MM.1S (cell line): ENCODE results near the gene CHTF18.

Source experiments
- DNase-seq: peaks from one replicate; pipeline ENCODE4 v3.0.0-alpha.2; 2015
- H2AFZ ChIP-seq: fragments of 300-600 bp; sonication (generic); 2 replicates; pipeline ENCODE4 v1.6.0; 2016; ENCODE audit warnings: antibody characterized with exemption, low read length
- H3F3A ChIP-seq: fragments of 300-600 bp; sonication (generic); 2 replicates; pipeline ENCODE4 v1.6.1; 2016; ENCODE audit warnings: mild to moderate bottlenecking, antibody characterized with exemption, low read length, moderate library complexity, mixed read lengths; ENCODE audit not compliant: insufficient read depth
- H3K27ac ChIP-seq: fragments of 300-600 bp; sonication (generic); 2 replicates; pipeline ENCODE4 v1.5.1; 2016; ENCODE audit warnings: mild to moderate bottlenecking, low read length
- H3K27me3 ChIP-seq: fragments of 300-600 bp; sonication (generic); replicated peaks from 2 replicates; pipeline ENCODE4 v1.6.0; 2016; ENCODE audit warnings: low read length; ENCODE audit not compliant: insufficient read depth
- H3K36me3 ChIP-seq: fragments of 300-600 bp; sonication (generic); replicated peaks from 2 replicates; pipeline ENCODE4 v1.6.1; 2016; ENCODE audit warnings: mild to moderate bottlenecking, low read length, mixed read lengths; ENCODE audit not compliant: insufficient read depth
- H3K4me1 ChIP-seq: fragments of 300-600 bp; sonication (generic); 2 replicates; pipeline ENCODE4 v1.6.1; 2016; ENCODE audit warnings: low read length, mixed read lengths
- H3K4me2 ChIP-seq: fragments of 300-600 bp; sonication (generic); 2 replicates; pipeline ENCODE4 v1.6.0; 2016; ENCODE audit warnings: low read depth, low read length
- H3K4me3 ChIP-seq: fragments of 300-600 bp; sonication (generic); 2 replicates; pipeline ENCODE4 v1.5.1; 2016; ENCODE audit warnings: low read length, mixed read lengths
- H3K79me2 ChIP-seq: fragments of 300-600 bp; sonication (generic); 2 replicates; pipeline ENCODE4 v1.6.1; 2016; ENCODE audit warnings: mixed run types, low read length, mixed read lengths
- H3K9ac ChIP-seq: fragments of 300-600 bp; sonication (generic); 2 replicates; pipeline ENCODE4 v1.6.1; 2016; ENCODE audit warnings: low read length, mixed read lengths
- H3K9me2 ChIP-seq: fragments of 300-600 bp; sonication (generic); replicated peaks from 2 replicates; pipeline ENCODE4 v1.6.1; 2016; ENCODE audit warnings: mild to moderate bottlenecking, low read length, mixed read lengths; ENCODE audit not compliant: insufficient read depth
- H3K9me3 ChIP-seq: fragments of 300-600 bp; sonication (generic); replicated peaks from 2 replicates; pipeline ENCODE4 v1.6.1; 2016; ENCODE audit warnings: mild to moderate bottlenecking, low read length, mixed read lengths; ENCODE audit not compliant: insufficient read depth
- H4K20me1 ChIP-seq: fragments of 300-600 bp; sonication (generic); 2 replicates; pipeline ENCODE4 v1.6.1; 2016; ENCODE audit warnings: mild to moderate bottlenecking, low read length, moderate library complexity, mixed read lengths; ENCODE audit not compliant: insufficient read depth
- EZH2 ChIP-seq: fragments of 300-600 bp; sonication (generic); optimal IDR thresholded peaks from 2 replicates; pipeline ENCODE3; 2017; ENCODE audit warnings: low read depth, mild to moderate bottlenecking, antibody characterized with exemption, low read length, mixed read lengths
- EZH2phosphoT487 ChIP-seq: fragments of 300-600 bp; sonication (generic); IDR thresholded peaks from 2 replicates; pipeline ENCODE4 v1.6.1; 2018; ENCODE audit warnings: antibody characterized with exemption, low read length
- TF ChIP-seq, protein P1 (sequence below): fragments of 300-600 bp; sonication (generic); IDR thresholded peaks from 2 replicates; pipeline ENCODE4 v1.5.1; 2016; ENCODE audit warnings: antibody characterized with exemption, low read length, mixed read lengths

The CHTF18 gene

DNA sequence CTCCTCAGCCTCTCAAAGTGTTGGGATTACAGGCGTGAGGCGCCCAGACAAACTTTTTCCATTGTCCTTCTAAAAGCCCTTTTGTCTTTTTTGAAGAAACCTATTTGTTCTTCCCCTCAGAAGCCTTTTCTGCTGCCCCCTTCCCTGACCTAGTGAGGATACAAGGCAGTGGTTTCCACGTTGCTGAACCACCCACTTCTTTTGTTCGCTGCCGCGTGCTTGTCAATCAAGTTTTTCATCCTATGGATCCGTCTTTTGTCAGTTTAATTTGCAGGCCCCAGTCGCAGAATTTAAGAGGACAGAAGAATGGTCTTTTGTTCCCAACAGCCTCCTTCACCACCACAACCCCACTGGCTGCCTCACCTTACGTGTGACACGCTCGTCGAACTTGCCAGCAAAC, 32.3 kb downstream of the CHTF18 start:
- Histone ChIP-seq H4K20me1 (no peaks in the 10 kb centered on the region), H3K79me2 (no peaks in the 10 kb centered on the region), H2AFZ (no peak overlapping the region), H3K36me3 (no peaks in the 10 kb centered on the region), H3K4me1 (no peaks in the 10 kb centered on the region), H3K27me3 (peaks cover 92% of the 10 kb centered on the region), H3K4me3 (no peak overlapping the region), H3K9me2 (no peaks in the 10 kb centered on the region), H3F3A (no peaks in the 10 kb centered on the region), H3K4me2 (no peak overlapping the region), H3K27ac (no peak overlapping the region), H3K9me3 (no peaks in the 10 kb centered on the region), H3K9ac (no peak overlapping the region)
- TF ChIP-seq EZH2 (no peak), EZH2phosphoT487 (no peak)
- TF ChIP-seq, protein P1, sequence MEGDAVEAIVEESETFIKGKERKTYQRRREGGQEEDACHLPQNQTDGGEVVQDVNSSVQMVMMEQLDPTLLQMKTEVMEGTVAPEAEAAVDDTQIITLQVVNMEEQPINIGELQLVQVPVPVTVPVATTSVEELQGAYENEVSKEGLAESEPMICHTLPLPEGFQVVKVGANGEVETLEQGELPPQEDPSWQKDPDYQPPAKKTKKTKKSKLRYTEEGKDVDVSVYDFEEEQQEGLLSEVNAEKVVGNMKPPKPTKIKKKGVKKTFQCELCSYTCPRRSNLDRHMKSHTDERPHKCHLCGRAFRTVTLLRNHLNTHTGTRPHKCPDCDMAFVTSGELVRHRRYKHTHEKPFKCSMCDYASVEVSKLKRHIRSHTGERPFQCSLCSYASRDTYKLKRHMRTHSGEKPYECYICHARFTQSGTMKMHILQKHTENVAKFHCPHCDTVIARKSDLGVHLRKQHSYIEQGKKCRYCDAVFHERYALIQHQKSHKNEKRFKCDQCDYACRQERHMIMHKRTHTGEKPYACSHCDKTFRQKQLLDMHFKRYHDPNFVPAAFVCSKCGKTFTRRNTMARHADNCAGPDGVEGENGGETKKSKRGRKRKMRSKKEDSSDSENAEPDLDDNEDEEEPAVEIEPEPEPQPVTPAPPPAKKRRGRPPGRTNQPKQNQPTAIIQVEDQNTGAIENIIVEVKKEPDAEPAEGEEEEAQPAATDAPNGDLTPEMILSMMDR, result no peak
- DNase-seq, result no peak

DNA sequence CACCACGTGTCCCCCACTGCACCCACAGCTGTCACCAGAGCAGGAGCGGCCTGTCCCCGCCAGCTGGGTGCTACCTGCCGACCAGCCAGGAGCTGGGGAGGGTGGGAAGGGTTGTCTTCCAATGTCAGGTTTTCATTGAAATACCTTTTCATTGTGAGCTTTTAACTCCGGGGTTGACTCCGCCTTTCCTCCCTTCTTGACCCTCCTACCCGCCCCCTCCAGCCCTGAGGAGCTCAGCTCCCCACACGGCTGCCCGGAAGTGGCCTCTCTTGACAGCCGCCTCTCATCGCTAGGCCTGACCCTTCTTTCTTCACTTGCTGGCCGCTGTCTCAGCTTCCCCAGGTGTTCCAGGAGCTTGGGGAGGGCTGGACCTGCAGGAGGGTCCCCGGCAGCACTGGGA, 33.3 kb downstream of the CHTF18 start:
- Histone ChIP-seq H3K9me3 (no peaks in the 10 kb centered on the region), H2AFZ (no peak overlapping the region), H3K27ac (no peak overlapping the region), H3K4me1 (no peaks in the 10 kb centered on the region), H3K9me2 (no peaks in the 10 kb centered on the region), H3K4me3 (no peak overlapping the region), H4K20me1 (no peaks in the 10 kb centered on the region), H3K27me3 (peaks cover 90% of the 10 kb centered on the region), H3K4me2 (no peak overlapping the region), H3K36me3 (no peaks in the 10 kb centered on the region), H3K9ac (no peak overlapping the region), H3K79me2 (no peaks in the 10 kb centered on the region), H3F3A (no peaks in the 10 kb centered on the region)
- no peak for DNase-seq
- TF ChIP-seq EZH2phosphoT487 (no peak), EZH2 (no peak)
- TF ChIP-seq, protein P1, result no peak

DNA sequence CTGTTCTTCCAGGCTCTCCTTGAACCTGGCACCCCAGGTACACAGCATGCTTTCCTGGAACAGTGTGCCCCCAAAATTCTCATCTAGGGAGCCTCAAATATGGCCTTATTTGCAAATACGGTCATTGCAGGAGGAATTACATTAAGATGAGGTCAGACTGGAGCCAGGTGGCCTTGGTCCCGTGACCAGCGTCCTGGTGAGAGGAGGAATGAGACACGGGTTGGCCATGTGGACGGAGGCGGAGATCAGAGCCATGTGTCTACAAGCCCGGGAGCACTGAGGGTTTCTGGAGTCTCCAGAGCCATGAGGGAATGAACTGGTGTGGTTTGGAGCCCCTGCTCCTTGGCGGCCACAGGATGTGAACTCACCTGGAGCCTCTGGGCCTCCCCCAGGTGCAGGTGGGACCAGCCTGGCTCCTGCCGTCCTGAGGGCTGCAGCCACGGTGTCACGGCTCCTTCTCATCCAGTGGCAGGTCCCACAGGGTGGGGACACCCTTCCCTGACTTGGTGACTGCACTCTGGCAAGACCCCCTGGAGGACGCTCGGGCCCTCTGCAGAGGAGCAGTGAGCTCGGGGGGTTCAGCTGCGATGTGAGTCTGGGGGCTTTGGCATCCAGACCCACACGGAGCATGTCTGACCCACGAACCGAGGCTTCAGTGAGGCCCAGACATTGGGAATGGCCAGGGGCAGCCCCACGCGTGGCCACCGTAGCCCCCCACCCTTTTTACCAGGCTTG, 33.9 kb downstream of the CHTF18 start:
- Histone ChIP-seq H3K4me2 (no peak overlapping the region), H3F3A (no peaks in the 10 kb centered on the region)
- TF ChIP-seq EZH2 (no peak), EZH2phosphoT487 (no peak)
- TF ChIP-seq, protein P1, result no peak

More for the DNA sequence above, 33.9 kb downstream of the CHTF18 start:
- no peak for DNase-seq
- Histone ChIP-seq H3K9me2 (no peaks in the 10 kb centered on the region), H3K36me3 (no peaks in the 10 kb centered on the region), H3K9me3 (no peaks in the 10 kb centered on the region), H2AFZ (no peak overlapping the region), H3K27me3 (peaks cover 90% of the 10 kb centered on the region), H3K4me3 (no peak overlapping the region), H3K9ac (no peak overlapping the region), H3K79me2 (no peaks in the 10 kb centered on the region), H3K27ac (no peak overlapping the region), H4K20me1 (no peaks in the 10 kb centered on the region), H3K4me1 (no peaks in the 10 kb centered on the region)
